Measurements from ENCODE around the gene NME8.

NME8 gene

DNA sequence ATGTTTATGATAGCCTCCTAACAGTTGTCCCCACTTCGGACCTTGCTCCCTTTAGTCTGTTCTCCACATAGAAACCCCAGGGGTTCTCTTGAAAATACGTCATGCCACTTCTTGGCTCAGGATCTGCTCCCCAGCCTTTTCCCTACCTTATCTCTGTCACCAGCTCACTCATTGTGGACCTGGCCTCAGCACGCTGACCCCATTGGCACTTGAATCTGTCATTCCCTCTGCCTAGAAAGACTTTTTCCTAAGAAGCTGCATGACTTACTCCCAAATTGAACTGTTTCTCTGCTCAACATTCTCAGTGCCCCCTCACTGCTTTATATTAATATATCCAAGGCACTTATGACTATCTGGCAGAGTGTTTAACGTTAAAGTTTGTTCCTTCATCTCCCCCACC, 80.5 kb downstream of the NME8 start:
- in situ Hi-C loops (cut with MboI; ENCODE audit: low sequenced_read_pairs), result no loop called here

- in situ Hi-C loops (cut with MboI; ENCODE audit: low sequenced_read_pairs), result no loop called here
Observed at GRCh38 chr7:37930226-37930948, 82.0 kb downstream of the NME8 start.

GRCh38 chr7:37932543-37932942, 84.1 kb downstream of the NME8 start:
- in situ Hi-C loops (cut with MboI; ENCODE audit: low sequenced_read_pairs), result no loop called here

- in situ Hi-C loops (cut with MboI; ENCODE audit: low sequenced_read_pairs), result no loop called here
Observed at GRCh38 chr7:37933018-37933566, 84.7 kb downstream of the NME8 start.

GRCh38 chr7:37942934-37943610, 94.7 kb downstream of the NME8 start:
- in situ Hi-C loops (cut with MboI; ENCODE audit: low sequenced_read_pairs), result no loop called here

- in situ Hi-C loops (cut with MboI; ENCODE audit: low sequenced_read_pairs), result no loop called here
Observed at GRCh38 chr7:37943905-37944736, 95.7 kb downstream of the NME8 start.

GRCh38 chr7:37944737-37945054, 96.3 kb downstream of the NME8 start:
- in situ Hi-C loops (cut with MboI; ENCODE audit: low sequenced_read_pairs), result no loop called here

GRCh38 chr7:37945336-37945735, 96.9 kb downstream of the NME8 start:
- in situ Hi-C loops (cut with MboI; ENCODE audit: low sequenced_read_pairs), result no loop called here

- in situ Hi-C loops (cut with MboI; ENCODE audit: low sequenced_read_pairs), result no loop called here
Observed at GRCh38 chr7:37947138-37947940, 98.9 kb downstream of the NME8 start.

- in situ Hi-C loops (cut with MboI; ENCODE audit: low sequenced_read_pairs), result no loop called here
Observed at GRCh38 chr7:37947941-37948210, 99.5 kb downstream of the NME8 start.

All from HL-60/S4 treated with retinoic acid at 250 ng/mL for 4 days and 3 days (cell line).